ENCODE data around the gene SOCS2.

DNA sequence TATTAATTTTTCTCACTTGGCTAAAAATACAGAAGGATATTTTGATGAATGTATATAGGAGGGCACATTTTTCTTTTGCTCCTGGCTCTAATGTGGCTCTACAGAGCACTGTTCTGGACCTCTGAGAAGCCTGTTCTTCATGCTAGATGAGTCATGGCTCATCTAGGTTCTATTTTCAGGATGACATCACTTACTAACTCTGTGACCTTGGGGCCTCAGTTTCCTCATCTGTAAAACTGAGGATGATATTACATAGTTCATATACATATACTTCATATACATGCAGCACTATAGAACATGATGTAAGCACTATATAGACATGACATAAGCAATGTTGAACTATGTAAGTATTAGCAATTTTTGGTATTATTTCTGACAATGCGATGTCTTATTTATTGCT, 35.8 kb downstream of the SOCS2 start:
- no peak for TF ChIP-seq BACH2 (CRISPR knock-in tag; IDR thresholded peaks at IDR 0.05; ENCODE audit: borderline replicate concordance)
- TF ChIP-seq RARB (CRISPR knock-in tag; IDR thresholded peaks at IDR 0.05) = no peak
- TF ChIP-seq, protein P1, sequence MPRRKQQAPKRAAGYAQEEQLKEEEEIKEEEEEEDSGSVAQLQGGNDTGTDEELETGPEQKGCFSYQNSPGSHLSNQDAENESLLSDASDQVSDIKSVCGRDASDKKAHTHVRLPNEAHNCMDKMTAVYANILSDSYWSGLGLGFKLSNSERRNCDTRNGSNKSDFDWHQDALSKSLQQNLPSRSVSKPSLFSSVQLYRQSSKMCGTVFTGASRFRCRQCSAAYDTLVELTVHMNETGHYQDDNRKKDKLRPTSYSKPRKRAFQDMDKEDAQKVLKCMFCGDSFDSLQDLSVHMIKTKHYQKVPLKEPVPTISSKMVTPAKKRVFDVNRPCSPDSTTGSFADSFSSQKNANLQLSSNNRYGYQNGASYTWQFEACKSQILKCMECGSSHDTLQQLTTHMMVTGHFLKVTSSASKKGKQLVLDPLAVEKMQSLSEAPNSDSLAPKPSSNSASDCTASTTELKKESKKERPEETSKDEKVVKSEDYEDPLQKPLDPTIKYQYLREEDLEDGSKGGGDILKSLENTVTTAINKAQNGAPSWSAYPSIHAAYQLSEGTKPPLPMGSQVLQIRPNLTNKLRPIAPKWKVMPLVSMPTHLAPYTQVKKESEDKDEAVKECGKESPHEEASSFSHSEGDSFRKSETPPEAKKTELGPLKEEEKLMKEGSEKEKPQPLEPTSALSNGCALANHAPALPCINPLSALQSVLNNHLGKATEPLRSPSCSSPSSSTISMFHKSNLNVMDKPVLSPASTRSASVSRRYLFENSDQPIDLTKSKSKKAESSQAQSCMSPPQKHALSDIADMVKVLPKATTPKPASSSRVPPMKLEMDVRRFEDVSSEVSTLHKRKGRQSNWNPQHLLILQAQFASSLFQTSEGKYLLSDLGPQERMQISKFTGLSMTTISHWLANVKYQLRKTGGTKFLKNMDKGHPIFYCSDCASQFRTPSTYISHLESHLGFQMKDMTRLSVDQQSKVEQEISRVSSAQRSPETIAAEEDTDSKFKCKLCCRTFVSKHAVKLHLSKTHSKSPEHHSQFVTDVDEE (CRISPR knock-in tag; IDR thresholded peaks at IDR 0.05) = no peak
- no peak for TF ChIP-seq ZFP30 (CRISPR knock-in tag; IDR thresholded peaks at IDR 0.05)
- no peak for TF ChIP-seq ZNF70 (CRISPR knock-in tag; IDR thresholded peaks at IDR 0.05)
- no peak for TF ChIP-seq ESRRG (CRISPR knock-in tag; IDR thresholded peaks at IDR 0.05)
- no peak for TF ChIP-seq ARNTL (CRISPR knock-in tag; IDR thresholded peaks at IDR 0.05; ENCODE audit: borderline replicate concordance, low read depth)
